ENCODE measurements around the gene XXYLT1. TPM values are rescaled to one million over a fixed set of nuclear protein-coding genes. Genes with fewer than 3 reads are reported as not detected.

Gene XXYLT1
- total and polyA plus RNA-seq, 2 donors from 2014 or later, result 5.7 to 10.7 TPM

- Histone ChIP-seq H3K27ac (ENCODE audit: low read depth in 2 of 2, low read length in 2 of 2) (no peak overlapping the region), H3K9ac (ENCODE audit: low read length in 3 of 3) (no peak overlapping the region), H3K4me3 (ENCODE audit: low read length in 3 of 3) (no peak overlapping the region), H3K36me3 (ENCODE audit: control insufficient read depth in 2 of 3, insufficient read depth in 3 of 3, low read length in 3 of 3) (no peaks in the 10 kb centered on the region), H3K4me1 (ENCODE audit: control insufficient read depth in 2 of 3, insufficient read depth in 2 of 3, low read depth in 1 of 3, low read length in 3 of 3) (no peaks in the 10 kb centered on the region), H3K27me3 (ENCODE audit: control insufficient read depth, insufficient read depth, low read length) (no peaks in the 10 kb centered on the region), H3K9me3 (ENCODE audit: control insufficient read depth in 2 of 3, insufficient read depth in 1 of 3, low read length in 3 of 3) (no peaks in the 10 kb centered on the region)
- no peak for DNase-seq
- intact Hi-C loops (cut with DNase I), result no loop called here
- TF ChIP-seq CTCF (IDR thresholded peaks at IDR 0.05; ENCODE audit: borderline replicate concordance, extremely low read depth, insufficient read depth), result no peak
- no peak for FAIRE-seq
Measured at GRCh38 chr3:195133462-195133861, 137.5 kb downstream of the XXYLT1 start.

- no peaks in the 10 kb centered on the region for H3K27me3 ChIP-seq (ENCODE audit: control insufficient read depth, insufficient read depth, low read length)
- intact Hi-C loops (cut with DNase I), result no loop called here
- no peak for DNase-seq
- no peak overlapping the region for H3K9ac ChIP-seq (ENCODE audit: low read length in 3 of 3)
- TF ChIP-seq CTCF (IDR thresholded peaks at IDR 0.05; ENCODE audit: borderline replicate concordance, extremely low read depth, insufficient read depth), result no peak
- H3K27ac ChIP-seq (ENCODE audit: low read depth in 2 of 2, low read length in 2 of 2), result no peak overlapping the region
- H3K36me3 ChIP-seq (ENCODE audit: control insufficient read depth in 2 of 3, insufficient read depth in 3 of 3, low read length in 3 of 3), result no peaks in the 10 kb centered on the region
- H3K4me3 ChIP-seq (ENCODE audit: low read length in 3 of 3), result no peak overlapping the region
- no peak for FAIRE-seq
- H3K4me1 ChIP-seq (ENCODE audit: control insufficient read depth in 2 of 3, insufficient read depth in 2 of 3, low read depth in 1 of 3, low read length in 3 of 3), result no peaks in the 10 kb centered on the region
- H3K9me3 ChIP-seq (ENCODE audit: control insufficient read depth in 2 of 3, insufficient read depth in 1 of 3, low read length in 3 of 3), result no peaks in the 10 kb centered on the region
Measured at GRCh38 chr3:195133013-195133412, 137.9 kb downstream of the XXYLT1 start.

GRCh38 chr3:195131176-195131575, 139.8 kb downstream of the XXYLT1 start:
- Histone ChIP-seq H3K4me1 (ENCODE audit: control insufficient read depth in 2 of 3, insufficient read depth in 2 of 3, low read depth in 1 of 3, low read length in 3 of 3) (peaks cover 0 to under 1% (median 0%) of the 10 kb centered on the region in 3 donors), H3K9ac (ENCODE audit: low read length in 3 of 3) (no peak overlapping the region), H3K36me3 (ENCODE audit: control insufficient read depth in 2 of 3, insufficient read depth in 3 of 3, low read length in 3 of 3) (no peaks in the 10 kb centered on the region), H3K27ac (ENCODE audit: low read depth in 2 of 2, low read length in 2 of 2) (no peak overlapping the region), H3K4me3 (ENCODE audit: low read length in 3 of 3) (no peak overlapping the region), H3K9me3 (ENCODE audit: control insufficient read depth in 2 of 3, insufficient read depth in 1 of 3, low read length in 3 of 3) (no peaks in the 10 kb centered on the region), H3K27me3 (ENCODE audit: control insufficient read depth, insufficient read depth, low read length) (no peaks in the 10 kb centered on the region)
- DNase-seq, result no peak
- no peak for TF ChIP-seq CTCF (IDR thresholded peaks at IDR 0.05; ENCODE audit: borderline replicate concordance, extremely low read depth, insufficient read depth)
- intact Hi-C loops (cut with DNase I), result no loop called here
- no peak for FAIRE-seq
